HL-60 (cell line): ENCODE results near the gene SCUBE2.

ENCODE experiments used
- CTCF ChIP-seq: IDR thresholded peaks from one replicate; pipeline ENCODE4 v1.5.1; 2011; ENCODE audit warnings: low read length, control low read depth, inconsistent platforms; ENCODE audit not compliant: insufficient read depth
- GABPA ChIP-seq: IDR thresholded peaks from 2 replicates; pipeline ENCODE4 v1.6.1; 2012; ENCODE audit warnings: low read depth
- POLR2AphosphoS5 ChIP-seq: IDR thresholded peaks from 2 replicates; pipeline ENCODE4 v1.6.1; 2012; ENCODE audit warnings: low read depth
- REST ChIP-seq: IDR thresholded peaks from 2 replicates; pipeline ENCODE4 v1.6.1; 2012; ENCODE audit warnings: low read depth; ENCODE audit not compliant: insufficient replicate concordance
- SPI1 ChIP-seq: IDR thresholded peaks from 2 replicates; pipeline ENCODE4 v1.6.1; 2012; ENCODE audit warnings: low read depth, mild to moderate bottlenecking, borderline replicate concordance

- TF ChIP-seq CTCF (no peak), POLR2AphosphoS5 (no peak), REST (no peak), GABPA (no peak), SPI1 (no peak)
These were observed 22.1 kb downstream of the SCUBE2 start for GRCh38 chr11:9069256-9069655.
